PFSK-1 (cell line): ENCODE data around the gene LRRC4C.

Source experiments
- POLR2AphosphoS5 ChIP-seq: IDR thresholded peaks from 2 replicates; pipeline ENCODE4 v1.6.1; 2012; ENCODE audit warnings: low read depth, mild to moderate bottlenecking, control low read depth, low read length, moderate library complexity
- SIN3A ChIP-seq: IDR thresholded peaks from 2 replicates; pipeline ENCODE4 v1.6.1; 2012; ENCODE audit warnings: mild to moderate bottlenecking, low read length, moderate library complexity, borderline replicate concordance; ENCODE audit not compliant: insufficient read depth

GRCh38 chr11:40542821-40543220, 916.6 kb downstream of the LRRC4C start:
- no peak for TF ChIP-seq SIN3A
- TF ChIP-seq POLR2AphosphoS5: no peak
